ENCODE results near the gene HIP1R. TPM values are rescaled to one million over a fixed set of nuclear protein-coding genes. Genes with fewer than 3 reads are reported as not detected.

HIP1R gene
- total and polyA plus RNA-seq, 2 of the 13 experiments (the other 11 are each of a cell fraction or from before 2014, with no cell fraction given) = 18.4 to 25.5 TPM

- no peak overlapping the region for H3K9ac ChIP-seq (ENCODE audit: insufficient read depth, low read depth, low read length)
- H3K79me2 ChIP-seq (ENCODE audit: insufficient read depth, low read length) = no peaks in the 10 kb centered on the region
- no peaks in the 10 kb centered on the region for H3K4me1 ChIP-seq (ENCODE audit: insufficient read depth, low read length)
- BruUV-seq (replicated peaks) = no TSS peak
- CTCF ChIA-PET (ENCODE audit: low intra/inter-chr PET ratio, low total read pairs) = no interaction called here
- intact Hi-C loops (cut with micrococcal nuclease; ENCODE audit: unreplicated experiment) (no loop called here), in situ Hi-C loops (cut with HindIII; ENCODE audit: extremely low pct_ligation_motif_present, low pct_unique_long_range_greater_than_20kb) (no loop called here)
- POLR2A ChIA-PET = no interaction called here
- no peak overlapping the region for H3K27ac ChIP-seq (ENCODE audit: extremely low read length, insufficient read depth, low read length)
- no peaks in the 10 kb centered on the region for H3K27me3 ChIP-seq (ENCODE audit: control insufficient read depth in 1 of 2, insufficient read depth in 2 of 2, low read length in 2 of 2)
- WGBS (ENCODE audit: low lambda C conversion rate) = 20% methylated on average over 3 of the region's 3 CpGs
- no peaks in the 10 kb centered on the region for H4K20me1 ChIP-seq (ENCODE audit: insufficient read depth, low read length)
- no peak for DNase-seq (ENCODE audit: low spot score)
- no peak for TF ChIP-seq ZNF550 (CRISPR knock-in tag; IDR thresholded peaks at IDR 0.05; ENCODE audit: borderline replicate concordance)
- TF ChIP-seq FUBP1 (CRISPR knock-in tag; IDR thresholded peaks at IDR 0.05; ENCODE audit: borderline replicate concordance) = no peak
- TF ChIP-seq, protein P1, sequence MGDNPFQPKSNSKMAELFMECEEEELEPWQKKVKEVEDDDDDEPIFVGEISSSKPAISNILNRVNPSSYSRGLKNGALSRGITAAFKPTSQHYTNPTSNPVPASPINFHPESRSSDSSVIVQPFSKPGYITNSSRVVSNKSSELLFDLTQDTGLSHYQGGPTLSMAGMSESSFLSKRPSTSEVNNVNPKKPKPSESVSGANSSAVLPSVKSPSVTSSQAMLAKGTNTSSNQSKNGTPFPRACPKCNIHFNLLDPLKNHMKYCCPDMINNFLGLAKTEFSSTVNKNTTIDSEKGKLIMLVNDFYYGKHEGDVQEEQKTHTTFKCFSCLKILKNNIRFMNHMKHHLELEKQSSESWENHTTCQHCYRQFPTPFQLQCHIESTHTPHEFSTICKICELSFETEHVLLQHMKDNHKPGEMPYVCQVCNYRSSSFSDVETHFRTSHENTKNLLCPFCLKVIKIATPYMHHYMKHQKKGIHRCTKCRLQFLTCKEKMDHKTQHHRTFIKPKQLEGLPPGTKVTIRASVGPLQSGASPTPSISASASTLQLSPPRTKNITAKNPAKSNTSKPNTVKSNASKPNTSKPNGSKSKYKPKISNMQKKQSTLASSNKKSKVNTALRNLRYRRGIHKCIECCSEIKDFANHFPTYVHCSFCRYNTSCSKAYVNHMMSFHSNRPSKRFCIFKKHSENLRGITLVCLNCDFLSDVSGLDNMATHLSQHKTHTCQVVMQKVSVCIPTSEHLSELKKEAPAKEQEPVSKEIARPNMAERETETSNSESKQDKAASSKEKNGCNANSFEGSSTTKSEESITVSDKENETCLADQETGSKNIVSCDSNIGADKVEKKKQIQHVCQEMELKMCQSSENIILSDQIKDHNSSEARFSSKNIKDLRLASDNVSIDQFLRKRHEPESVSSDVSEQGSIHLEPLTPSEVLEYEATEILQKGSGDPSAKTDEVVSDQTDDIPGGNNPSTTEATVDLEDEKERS (CRISPR knock-in tag; IDR thresholded peaks at IDR 0.05) = no peak
- TF ChIP-seq, protein P2, sequence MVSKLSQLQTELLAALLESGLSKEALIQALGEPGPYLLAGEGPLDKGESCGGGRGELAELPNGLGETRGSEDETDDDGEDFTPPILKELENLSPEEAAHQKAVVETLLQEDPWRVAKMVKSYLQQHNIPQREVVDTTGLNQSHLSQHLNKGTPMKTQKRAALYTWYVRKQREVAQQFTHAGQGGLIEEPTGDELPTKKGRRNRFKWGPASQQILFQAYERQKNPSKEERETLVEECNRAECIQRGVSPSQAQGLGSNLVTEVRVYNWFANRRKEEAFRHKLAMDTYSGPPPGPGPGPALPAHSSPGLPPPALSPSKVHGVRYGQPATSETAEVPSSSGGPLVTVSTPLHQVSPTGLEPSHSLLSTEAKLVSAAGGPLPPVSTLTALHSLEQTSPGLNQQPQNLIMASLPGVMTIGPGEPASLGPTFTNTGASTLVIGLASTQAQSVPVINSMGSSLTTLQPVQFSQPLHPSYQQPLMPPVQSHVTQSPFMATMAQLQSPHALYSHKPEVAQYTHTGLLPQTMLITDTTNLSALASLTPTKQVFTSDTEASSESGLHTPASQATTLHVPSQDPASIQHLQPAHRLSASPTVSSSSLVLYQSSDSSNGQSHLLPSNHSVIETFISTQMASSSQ (IDR thresholded peaks at IDR 0.05; ENCODE audit: low read depth) = no peak
- TF ChIP-seq, protein P2 (CRISPR knock-in tag; IDR thresholded peaks at IDR 0.05; ENCODE audit: borderline replicate concordance) = no peak
- no peak for TF ChIP-seq GTF2F1 (IDR thresholded peaks at IDR 0.05; ENCODE audit: low read length)
- TF ChIP-seq HMGA1 (CRISPR knock-in tag; conservative IDR thresholded peaks at IDR 0.05) = no peak
- no peak for TF ChIP-seq ZBTB7B (CRISPR knock-in tag; IDR thresholded peaks at IDR 0.05)
- TF ChIP-seq ZNF713 (CRISPR knock-in tag; IDR thresholded peaks at IDR 0.05) = no peak
- TF ChIP-seq REXO4 (CRISPR knock-in tag; IDR thresholded peaks at IDR 0.05; ENCODE audit: borderline replicate concordance) = no peak
- TF ChIP-seq MEIS1 (CRISPR knock-in tag; IDR thresholded peaks at IDR 0.05; ENCODE audit: borderline replicate concordance) = no peak
- no peak for TF ChIP-seq ERF (CRISPR knock-in tag; IDR thresholded peaks at IDR 0.05)
- no peak for TF ChIP-seq CBX1 (IDR thresholded peaks at IDR 0.05; ENCODE audit: low read depth)
- FAIRE-seq = no peak
- H3K4me2 ChIP-seq (ENCODE audit: low read depth, low read length) = no peak overlapping the region
- H3K36me3 ChIP-seq (replicated peaks in 1 of 2; ENCODE audit: control insufficient read depth in 1 of 2, insufficient read depth in 2 of 2, low read length in 2 of 2) = no peaks in the 10 kb centered on the region
- no peak overlapping the region for H2AFZ ChIP-seq (ENCODE audit: low read length)
- no peaks in the 10 kb centered on the region for H3K9me3 ChIP-seq (ENCODE audit: low read length)
- ATAC-seq = no peak
- no peak overlapping the region for H3K4me3 ChIP-seq (replicated peaks in 1 of 3; ENCODE audit: insufficient read depth in 1 of 3, low read depth in 2 of 3, low read length in 3 of 3)
Observed at GRCh38 chr12:122811777-122812176, 23.5 kb upstream of the HIP1R start.

Data from HepG2 (cell line).